GM13977 (cell line): Measurements from ENCODE around the gene GGCT.

Experiments
- DNase-seq: peaks from one replicate; pipeline ENCODE4 v3.0.0; 2012; ENCODE audit warnings: low spot score
- in situ Hi-C: fragments of 300-500 bp; cut with MboI; formaldehyde crosslinking; loops from one replicate; pipeline ENCODE4 v1.12.0; 2022; ENCODE audit warnings: low sequenced_read_pairs, low pct_unique_long_range_greater_than_20kb, mixed read lengths, inconsistent platforms; ENCODE audit not compliant: unreplicated experiment
- TF ChIP-seq, protein P1 (sequence below): IDR thresholded peaks from 2 replicates; pipeline ENCODE4 v1.5.1; 2012; ENCODE audit warnings: mild to moderate bottlenecking, control low read depth; ENCODE audit not compliant: insufficient read depth; ENCODE audit errors: extremely low read depth, missing control alignments

The GGCT gene

GRCh38 chr7:30472784-30473775 is 31.5 kb downstream of the GGCT start:
- no peak for DNase-seq
- TF ChIP-seq, protein P1, sequence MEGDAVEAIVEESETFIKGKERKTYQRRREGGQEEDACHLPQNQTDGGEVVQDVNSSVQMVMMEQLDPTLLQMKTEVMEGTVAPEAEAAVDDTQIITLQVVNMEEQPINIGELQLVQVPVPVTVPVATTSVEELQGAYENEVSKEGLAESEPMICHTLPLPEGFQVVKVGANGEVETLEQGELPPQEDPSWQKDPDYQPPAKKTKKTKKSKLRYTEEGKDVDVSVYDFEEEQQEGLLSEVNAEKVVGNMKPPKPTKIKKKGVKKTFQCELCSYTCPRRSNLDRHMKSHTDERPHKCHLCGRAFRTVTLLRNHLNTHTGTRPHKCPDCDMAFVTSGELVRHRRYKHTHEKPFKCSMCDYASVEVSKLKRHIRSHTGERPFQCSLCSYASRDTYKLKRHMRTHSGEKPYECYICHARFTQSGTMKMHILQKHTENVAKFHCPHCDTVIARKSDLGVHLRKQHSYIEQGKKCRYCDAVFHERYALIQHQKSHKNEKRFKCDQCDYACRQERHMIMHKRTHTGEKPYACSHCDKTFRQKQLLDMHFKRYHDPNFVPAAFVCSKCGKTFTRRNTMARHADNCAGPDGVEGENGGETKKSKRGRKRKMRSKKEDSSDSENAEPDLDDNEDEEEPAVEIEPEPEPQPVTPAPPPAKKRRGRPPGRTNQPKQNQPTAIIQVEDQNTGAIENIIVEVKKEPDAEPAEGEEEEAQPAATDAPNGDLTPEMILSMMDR: no peak
- in situ Hi-C loops: no loop called here

GRCh38 chr7:30472081-30472783 is 32.4 kb downstream of the GGCT start:
- in situ Hi-C loops: no loop called here
- TF ChIP-seq, protein P1: no peak
- DNase-seq: no peak

- no peak for DNase-seq
- TF ChIP-seq, protein P1: no peak
- in situ Hi-C loops: no loop called here
Observed at GRCh38 chr7:30471205-30471604, 33.4 kb downstream of the GGCT start.

DNA sequence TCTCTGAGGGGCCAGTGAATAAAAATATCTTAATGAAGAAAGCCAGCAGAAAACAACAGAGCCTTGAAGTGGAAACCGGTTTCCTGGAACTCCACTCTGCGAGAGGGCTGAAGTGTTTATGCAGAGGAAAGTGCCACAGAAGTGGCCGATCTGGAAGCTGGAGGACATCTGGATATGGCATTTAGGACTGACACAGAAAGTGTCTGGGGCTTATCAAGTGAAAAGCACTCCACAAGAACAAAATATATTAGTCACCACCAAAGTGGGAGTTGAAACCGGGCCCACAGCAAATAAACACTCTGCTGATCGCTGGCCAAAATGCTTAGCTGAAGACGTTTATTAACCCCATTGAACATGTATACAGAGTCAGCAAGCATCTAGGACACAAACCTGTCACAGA is 33.9 kb downstream of the GGCT start:
- DNase-seq: no peak
- in situ Hi-C loops: no loop called here
- TF ChIP-seq, protein P1: no peak

DNA sequence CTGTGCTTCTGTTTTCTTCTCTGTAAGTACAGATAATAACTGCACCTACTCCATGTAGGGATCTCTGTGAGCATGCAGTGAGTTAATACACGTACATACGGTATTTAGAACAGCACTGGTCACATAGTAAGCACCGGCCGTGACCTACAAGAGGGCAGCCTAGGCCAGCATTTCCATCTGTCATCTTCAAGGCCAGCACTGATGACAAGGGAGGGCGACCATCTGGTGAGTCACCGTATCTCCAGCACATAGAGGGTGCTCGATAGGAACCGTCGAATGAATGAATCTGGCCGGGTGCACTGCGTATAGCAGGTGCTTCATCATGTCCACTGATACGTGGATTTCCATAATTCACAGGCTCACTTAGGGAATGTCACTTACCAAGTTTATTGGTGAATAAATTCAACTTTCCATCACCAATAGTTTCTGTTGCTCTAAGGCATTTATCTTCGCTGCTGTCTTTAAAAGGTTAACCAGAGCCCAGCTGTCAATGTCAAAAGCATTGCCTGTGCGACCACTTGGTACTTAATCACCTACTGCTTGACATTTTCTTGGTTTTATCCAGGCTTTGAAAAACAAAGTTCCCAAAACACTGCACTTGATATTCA is 34.4 kb downstream of the GGCT start:
- no peak for DNase-seq
- in situ Hi-C loops: no loop called here
- TF ChIP-seq, protein P1: no peak

- in situ Hi-C loops: no loop called here
- TF ChIP-seq, protein P1: no peak
- DNase-seq: no peak
Observed at GRCh38 chr7:30469303-30469702, 35.3 kb downstream of the GGCT start.
